GM23338 (cell line): ENCODE data around the gene QRICH2. TPM values are rescaled to one million over a fixed set of nuclear protein-coding genes. Genes with fewer than 3 reads are reported as not detected.

Source experiments
- ATAC-seq: fragments of 200-7000 bp; cut with Tn5 transposase; 3 replicates; pipeline ENCODE4 v1.9.1; 2020
- DNase-seq: peaks from one replicate; pipeline ENCODE4 v3.0.0-alpha.2; 2015; ENCODE audit warnings: low spot score
- H2AFZ ChIP-seq: fragments of 200-600 bp; sonication (generic); 2 replicates; pipeline ENCODE4 v1.8.0; 2016; ENCODE audit warnings: antibody characterized with exemption, mild to moderate bottlenecking, moderate library complexity
- H3F3A ChIP-seq: fragments of 200-600 bp; sonication (generic); replicated peaks from 2 replicates; pipeline ENCODE4 v1.8.0; 2017; ENCODE audit warnings: antibody characterized with exemption, mixed run types, low read depth
- H3K27ac ChIP-seq: fragments of 200-600 bp; sonication (generic); 2 replicates; pipeline ENCODE4 v1.6.1; 2016; ENCODE audit warnings: low read depth
- H3K27me3 ChIP-seq: fragments of 200-600 bp; sonication (generic); 2 replicates; pipeline ENCODE4 v1.8.0; 2016; ENCODE audit warnings: mild to moderate bottlenecking, mixed run types, moderate library complexity; ENCODE audit not compliant: insufficient read depth
- H3K36me3 ChIP-seq: fragments of 200-600 bp; sonication (generic); 2 replicates; pipeline ENCODE4 v1.8.0; 2016; ENCODE audit warnings: mild to moderate bottlenecking; ENCODE audit not compliant: insufficient read depth
- H3K4me1 ChIP-seq: fragments of 200-600 bp; sonication (generic); 2 replicates; pipeline ENCODE4 v1.8.0; 2016; ENCODE audit warnings: mild to moderate bottlenecking, moderate library complexity; ENCODE audit not compliant: insufficient read depth
- H3K4me2 ChIP-seq: fragments of 200-600 bp; sonication (generic); 2 replicates; pipeline ENCODE4 v1.7.1; 2017; ENCODE audit warnings: mixed run types
- H3K4me3 ChIP-seq: fragments of 200-600 bp; sonication (generic); 2 replicates; pipeline ENCODE4 v1.6.1; 2016; ENCODE audit warnings: mixed run types
- H3K79me2 ChIP-seq: fragments of 200-600 bp; sonication (generic); replicated peaks from 2 replicates; pipeline ENCODE4 v1.8.0; 2017; ENCODE audit warnings: mild to moderate bottlenecking; ENCODE audit not compliant: insufficient read depth
- H3K9me2 ChIP-seq: fragments of 200-600 bp; sonication (generic); 2 replicates; pipeline ENCODE4 v1.8.0; 2017; ENCODE audit not compliant: insufficient read depth
- H4K20me1 ChIP-seq: fragments of 200-600 bp; sonication (generic); replicated peaks from 2 replicates; pipeline ENCODE4 v1.8.0; 2017; ENCODE audit warnings: mild to moderate bottlenecking; ENCODE audit not compliant: insufficient read depth
- H3K27ac Mint-ChIP-seq: 2 replicates; pipeline ENCODE4 v1.8.0; 2020; ENCODE audit warnings: inconsistent platforms, mild to moderate bottlenecking, moderate library complexity, mixed read lengths
- H3K27me3 Mint-ChIP-seq: 3 replicates; pipeline ENCODE4 v1.8.0; 2022; ENCODE audit warnings: low read depth, mild to moderate bottlenecking, moderate library complexity, mixed read lengths, inconsistent platforms; ENCODE audit not compliant: insufficient read depth, poor library complexity
- H3K36me3 Mint-ChIP-seq: 3 replicates; pipeline ENCODE4 v1.8.0; 2021; ENCODE audit warnings: low read depth, mild to moderate bottlenecking, inconsistent platforms, moderate library complexity, mixed read lengths
- H3K4me1 Mint-ChIP-seq: 3 replicates; pipeline ENCODE4 v1.8.0; 2020; ENCODE audit warnings: mild to moderate bottlenecking, inconsistent platforms, mixed read lengths
- H3K4me3 Mint-ChIP-seq: 3 replicates; pipeline ENCODE4 v1.8.0; 2021; ENCODE audit warnings: moderate library complexity, mild to moderate bottlenecking, inconsistent platforms, mixed read lengths
- H3K9me3 Mint-ChIP-seq: 3 replicates; pipeline ENCODE4 v1.8.0; 2020; ENCODE audit warnings: moderate library complexity, mild to moderate bottlenecking, inconsistent platforms, mixed read lengths
- CREB1 ChIP-seq: fragments of 250-450 bp; sonication (Bioruptor Pico); IDR thresholded peaks from 2 replicates; pipeline ENCODE4 v1.5.0; 2020; ENCODE audit warnings: low read depth, mild to moderate bottlenecking, moderate library complexity
- ETS1 ChIP-seq: IDR thresholded peaks from 2 replicates; pipeline ENCODE4 v1.6.1; 2016; ENCODE audit warnings: antibody characterized with exemption
- EZH2 ChIP-seq: fragments of 200-600 bp; sonication (generic); IDR thresholded peaks from one replicate; pipeline ENCODE4 v1.8.0; 2017; ENCODE audit warnings: antibody characterized with exemption, mild to moderate bottlenecking, low read depth; ENCODE audit not compliant: unreplicated experiment
- EZH2phosphoT487 ChIP-seq: fragments of 200-600 bp; sonication (generic); IDR thresholded peaks from one replicate; pipeline ENCODE4 v1.8.1; 2018; ENCODE audit warnings: antibody characterized with exemption; ENCODE audit not compliant: unreplicated experiment
- JUNB ChIP-seq: IDR thresholded peaks from one replicate; pipeline ENCODE4 v1.6.1; 2016; ENCODE audit warnings: antibody characterized with exemption; ENCODE audit not compliant: unreplicated experiment
- NANOG ChIP-seq: IDR thresholded peaks from 2 replicates; pipeline ENCODE4 v1.6.1; 2016; ENCODE audit warnings: antibody characterized with exemption, borderline replicate concordance
- STAT1 ChIP-seq: IDR thresholded peaks from one replicate; pipeline ENCODE4 v1.6.1; 2016; ENCODE audit warnings: antibody characterized with exemption; ENCODE audit not compliant: unreplicated experiment
- ZNF114 ChIP-seq: fragments of 250-450 bp; sonication (Bioruptor Pico); IDR thresholded peaks from 2 replicates; pipeline ENCODE4 v1.5.0; 2020; ENCODE audit warnings: mild to moderate bottlenecking, moderate library complexity
- polyA plus RNA-seq: library from polyadenylated mRNA; unstranded; fragments of >200 nt; fragmentation: Nextera tagmentation; extraction: Ambion mirVana; gene quantifications from 2 replicates; pipeline ENCODE4 v1.2.1, GENCODE V29; 2016
- total RNA-seq: library from RNA; depleted of rRNA; stranded (reverse); fragments of >200 nt; shearing (Covaris generic); gene quantifications from 2 replicates; pipeline ENCODE4 v1.2.3, GENCODE V29; 2014
- TF ChIP-seq, protein P1 (sequence below): fragments of 250-450 bp; sonication (Bioruptor Pico); IDR thresholded peaks from 2 replicates; pipeline ENCODE4 v1.5.0; 2020; ENCODE audit warnings: mild to moderate bottlenecking, moderate library complexity

Gene QRICH2
- total and polyA plus RNA-seq, 2 experiments from 2014 or later = 2.2 to 3.7 TPM

DNA sequence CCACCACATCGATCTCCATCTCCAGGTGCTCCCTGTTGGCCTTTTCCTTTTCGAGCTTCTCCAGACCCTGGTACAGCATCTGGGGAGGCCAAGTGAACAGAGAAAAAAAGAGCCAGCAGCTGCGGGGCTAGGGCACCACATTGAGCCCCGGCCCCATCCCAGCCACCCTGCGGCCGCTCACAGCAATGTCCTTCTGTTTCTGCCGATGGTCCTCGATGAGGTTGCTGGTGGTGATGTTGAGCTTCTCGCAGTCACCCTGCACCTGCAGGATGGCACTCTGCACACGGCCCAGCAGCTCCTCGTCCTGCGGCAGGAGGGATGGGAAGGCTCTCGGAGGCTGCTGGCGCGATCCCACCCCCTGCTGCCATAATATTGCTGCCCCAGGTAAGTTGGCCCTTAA, 27.4 kb downstream of the QRICH2 start (continued):
- TF ChIP-seq, protein P1, sequence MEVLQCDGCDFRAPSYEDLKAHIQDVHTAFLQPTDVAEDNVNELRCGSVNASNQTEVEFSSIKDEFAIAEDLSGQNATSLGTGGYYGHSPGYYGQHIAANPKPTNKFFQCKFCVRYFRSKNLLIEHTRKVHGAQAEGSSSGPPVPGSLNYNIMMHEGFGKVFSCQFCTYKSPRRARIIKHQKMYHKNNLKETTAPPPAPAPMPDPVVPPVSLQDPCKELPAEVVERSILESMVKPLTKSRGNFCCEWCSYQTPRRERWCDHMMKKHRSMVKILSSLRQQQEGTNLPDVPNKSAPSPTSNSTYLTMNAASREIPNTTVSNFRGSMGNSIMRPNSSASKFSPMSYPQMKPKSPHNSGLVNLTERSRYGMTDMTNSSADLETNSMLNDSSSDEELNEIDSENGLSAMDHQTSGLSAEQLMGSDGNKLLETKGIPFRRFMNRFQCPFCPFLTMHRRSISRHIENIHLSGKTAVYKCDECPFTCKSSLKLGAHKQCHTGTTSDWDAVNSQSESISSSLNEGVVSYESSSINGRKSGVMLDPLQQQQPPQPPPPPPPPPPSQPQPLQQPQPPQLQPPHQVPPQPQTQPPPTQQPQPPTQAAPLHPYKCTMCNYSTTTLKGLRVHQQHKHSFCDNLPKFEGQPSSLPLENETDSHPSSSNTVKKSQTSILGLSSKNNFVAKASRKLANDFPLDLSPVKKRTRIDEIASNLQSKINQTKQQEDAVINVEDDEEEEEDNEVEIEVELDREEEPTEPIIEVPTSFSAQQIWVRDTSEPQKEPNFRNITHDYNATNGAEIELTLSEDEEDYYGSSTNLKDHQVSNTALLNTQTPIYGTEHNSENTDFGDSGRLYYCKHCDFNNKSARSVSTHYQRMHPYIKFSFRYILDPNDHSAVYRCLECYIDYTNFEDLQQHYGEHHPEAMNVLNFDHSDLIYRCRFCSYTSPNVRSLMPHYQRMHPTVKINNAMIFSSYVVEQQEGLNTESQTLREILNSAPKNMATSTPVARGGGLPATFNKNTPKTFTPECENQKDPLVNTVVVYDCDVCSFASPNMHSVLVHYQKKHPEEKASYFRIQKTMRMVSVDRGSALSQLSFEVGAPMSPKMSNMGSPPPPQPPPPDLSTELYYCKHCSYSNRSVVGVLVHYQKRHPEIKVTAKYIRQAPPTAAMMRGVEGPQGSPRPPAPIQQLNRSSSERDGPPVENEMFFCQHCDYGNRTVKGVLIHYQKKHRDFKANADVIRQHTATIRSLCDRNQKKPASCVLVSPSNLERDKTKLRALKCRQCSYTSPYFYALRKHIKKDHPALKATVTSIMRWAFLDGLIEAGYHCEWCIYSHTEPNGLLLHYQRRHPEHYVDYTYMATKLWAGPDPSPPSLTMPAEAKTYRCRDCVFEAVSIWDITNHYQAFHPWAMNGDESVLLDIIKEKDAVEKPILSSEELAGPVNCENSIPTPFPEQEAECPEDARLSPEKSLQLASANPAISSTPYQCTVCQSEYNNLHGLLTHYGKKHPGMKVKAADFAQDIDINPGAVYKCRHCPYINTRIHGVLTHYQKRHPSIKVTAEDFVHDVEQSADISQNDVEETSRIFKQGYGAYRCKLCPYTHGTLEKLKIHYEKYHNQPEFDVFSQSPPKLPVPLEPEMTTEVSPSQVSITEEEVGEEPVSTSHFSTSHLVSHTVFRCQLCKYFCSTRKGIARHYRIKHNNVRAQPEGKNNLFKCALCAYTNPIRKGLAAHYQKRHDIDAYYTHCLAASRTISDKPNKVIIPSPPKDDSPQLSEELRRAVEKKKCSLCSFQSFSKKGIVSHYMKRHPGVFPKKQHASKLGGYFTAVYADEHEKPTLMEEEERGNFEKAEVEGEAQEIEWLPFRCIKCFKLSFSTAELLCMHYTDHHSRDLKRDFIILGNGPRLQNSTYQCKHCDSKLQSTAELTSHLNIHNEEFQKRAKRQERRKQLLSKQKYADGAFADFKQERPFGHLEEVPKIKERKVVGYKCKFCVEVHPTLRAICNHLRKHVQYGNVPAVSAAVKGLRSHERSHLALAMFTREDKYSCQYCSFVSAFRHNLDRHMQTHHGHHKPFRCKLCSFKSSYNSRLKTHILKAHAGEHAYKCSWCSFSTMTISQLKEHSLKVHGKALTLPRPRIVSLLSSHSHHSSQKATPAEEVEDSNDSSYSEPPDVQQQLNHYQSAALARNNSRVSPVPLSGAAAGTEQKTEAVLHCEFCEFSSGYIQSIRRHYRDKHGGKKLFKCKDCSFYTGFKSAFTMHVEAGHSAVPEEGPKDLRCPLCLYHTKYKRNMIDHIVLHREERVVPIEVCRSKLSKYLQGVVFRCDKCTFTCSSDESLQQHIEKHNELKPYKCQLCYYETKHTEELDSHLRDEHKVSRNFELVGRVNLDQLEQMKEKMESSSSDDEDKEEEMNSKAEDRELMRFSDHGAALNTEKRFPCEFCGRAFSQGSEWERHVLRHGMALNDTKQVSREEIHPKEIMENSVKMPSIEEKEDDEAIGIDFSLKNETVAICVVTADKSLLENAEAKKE (CRISPR knock-in tag) = no peak
- no peak for TF ChIP-seq JUNB
- no peak for TF ChIP-seq EZH2phosphoT487
- TF ChIP-seq ETS1 = no peak
- TF ChIP-seq NANOG = no peak
- no peak for TF ChIP-seq EZH2
- no peak for TF ChIP-seq ZNF114
- TF ChIP-seq CREB1 = no peak
- no peak for TF ChIP-seq STAT1

DNA sequence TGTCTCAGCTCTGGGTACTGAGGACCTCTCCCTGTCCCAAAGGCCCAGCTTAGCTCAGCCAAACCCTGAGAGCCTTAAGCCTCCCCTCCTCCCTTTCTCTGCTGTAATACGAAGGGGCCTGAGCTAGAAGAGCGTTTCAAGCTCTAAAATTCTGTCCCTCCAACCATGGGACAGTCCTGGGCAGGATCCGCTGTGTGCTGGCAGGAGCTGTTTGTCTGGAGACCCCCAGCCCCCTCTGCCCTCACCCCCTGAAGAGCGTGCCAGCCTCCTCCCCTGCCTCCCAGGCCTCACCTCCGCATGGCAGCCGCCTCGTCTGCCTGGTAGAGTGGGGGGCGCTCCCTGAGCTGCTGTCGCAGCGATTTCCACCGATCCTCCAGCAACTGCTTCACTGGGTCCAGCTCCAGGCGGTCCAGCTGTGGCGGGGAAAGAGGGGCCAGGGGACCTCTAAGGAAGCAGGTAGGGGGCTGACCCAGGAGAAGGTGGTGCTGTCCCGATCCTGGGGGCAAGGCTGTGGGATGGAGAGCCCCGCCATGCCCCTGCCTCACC, 28.3 kb downstream of the QRICH2 start:
- no peaks in the 10 kb centered on the region for H3F3A ChIP-seq
- no peaks in the 10 kb centered on the region for H3K9me2 ChIP-seq
- H3K36me3 ChIP-seq = no peaks in the 10 kb centered on the region
- no peak overlapping the region for H2AFZ ChIP-seq
- H3K27me3 Mint-ChIP-seq = peaks cover 4% of the 10 kb centered on the region
- no peak overlapping the region for H3K27ac ChIP-seq
- no peaks in the 10 kb centered on the region for H3K79me2 ChIP-seq
- H3K4me1 Mint-ChIP-seq = no peaks in the 10 kb centered on the region; the same call in 2 of the 3 replicates
- DNase-seq (no peak), ATAC-seq (no peak)
- no peaks in the 10 kb centered on the region for H3K27me3 ChIP-seq
- no peak overlapping the region; the same call in 2 of the 3 replicates for H3K4me3 Mint-ChIP-seq
- H3K27ac Mint-ChIP-seq = no peak overlapping the region
- H4K20me1 ChIP-seq = no peaks in the 10 kb centered on the region
- no peak overlapping the region for H3K4me2 ChIP-seq
- no peak overlapping the region for H3K4me3 ChIP-seq
- no peaks in the 10 kb centered on the region for H3K4me1 ChIP-seq
- no peaks in the 10 kb centered on the region for H3K36me3 Mint-ChIP-seq
- no peaks in the 10 kb centered on the region for H3K9me3 Mint-ChIP-seq
- no peak for TF ChIP-seq EZH2phosphoT487
- TF ChIP-seq, protein P1 (CRISPR knock-in tag) = no peak
